NCI-H2227 treated with DMSO at 0.1 percent for 48 hours (cell line): ENCODE results near the gene CCDC14.
"Not testable (repeated sequence)": the region's sequence is repeated elsewhere in the genome, so short reads cannot be mapped to it uniquely, and the experiment has no call there.

Source experiments
- DNase-seq: peaks from one replicate; lab custom pipeline; 2025; lab: John Stamatoyannopoulos, UW

Gene CCDC14, protein sequence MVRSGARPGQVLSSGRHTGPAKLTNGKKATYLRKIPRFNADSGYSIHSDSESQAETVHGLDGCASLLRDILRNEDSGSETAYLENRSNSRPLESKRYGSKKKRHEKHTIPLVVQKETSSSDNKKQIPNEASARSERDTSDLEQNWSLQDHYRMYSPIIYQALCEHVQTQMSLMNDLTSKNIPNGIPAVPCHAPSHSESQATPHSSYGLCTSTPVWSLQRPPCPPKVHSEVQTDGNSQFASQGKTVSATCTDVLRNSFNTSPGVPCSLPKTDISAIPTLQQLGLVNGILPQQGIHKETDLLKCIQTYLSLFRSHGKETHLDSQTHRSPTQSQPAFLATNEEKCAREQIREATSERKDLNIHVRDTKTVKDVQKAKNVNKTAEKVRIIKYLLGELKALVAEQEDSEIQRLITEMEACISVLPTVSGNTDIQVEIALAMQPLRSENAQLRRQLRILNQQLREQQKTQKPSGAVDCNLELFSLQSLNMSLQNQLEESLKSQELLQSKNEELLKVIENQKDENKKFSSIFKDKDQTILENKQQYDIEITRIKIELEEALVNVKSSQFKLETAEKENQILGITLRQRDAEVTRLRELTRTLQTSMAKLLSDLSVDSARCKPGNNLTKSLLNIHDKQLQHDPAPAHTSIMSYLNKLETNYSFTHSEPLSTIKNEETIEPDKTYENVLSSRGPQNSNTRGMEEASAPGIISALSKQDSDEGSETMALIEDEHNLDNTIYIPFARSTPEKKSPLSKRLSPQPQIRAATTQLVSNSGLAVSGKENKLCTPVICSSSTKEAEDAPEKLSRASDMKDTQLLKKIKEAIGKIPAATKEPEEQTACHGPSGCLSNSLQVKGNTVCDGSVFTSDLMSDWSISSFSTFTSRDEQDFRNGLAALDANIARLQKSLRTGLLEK

DNA sequence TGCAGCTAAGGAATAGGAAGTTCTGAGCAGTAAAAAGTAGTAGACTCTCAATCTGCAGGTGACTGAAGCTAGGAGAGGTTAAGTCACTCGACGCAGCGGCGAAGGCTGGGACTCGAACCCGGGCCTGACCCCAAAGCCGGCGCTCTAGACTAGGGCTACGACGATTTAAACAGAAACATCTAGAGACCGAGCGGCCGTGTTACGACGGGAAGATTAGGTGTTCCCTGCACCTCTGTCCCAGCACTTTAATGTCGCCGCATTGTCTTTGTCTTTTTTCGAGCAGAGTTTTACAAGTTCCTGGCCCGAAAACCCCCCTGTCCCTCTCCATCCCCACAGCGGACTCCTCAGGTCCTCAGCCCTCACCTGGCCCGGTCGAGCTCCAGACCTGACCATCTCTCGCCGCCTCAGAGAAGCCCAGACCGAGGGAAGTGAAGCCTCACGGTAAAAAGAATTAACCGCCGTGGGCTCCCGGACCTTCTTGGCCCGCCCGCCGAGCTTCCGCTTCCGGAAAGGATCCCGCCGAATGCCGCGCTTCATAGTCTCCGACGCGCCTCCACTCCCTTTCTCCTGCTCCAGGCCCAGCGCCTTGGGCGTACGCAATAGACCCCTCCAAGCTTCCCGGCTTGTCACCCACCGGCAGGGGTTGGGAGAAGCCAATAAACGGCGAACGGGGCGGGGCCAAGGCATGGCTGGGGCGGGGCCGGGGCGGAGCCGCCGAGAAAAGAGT is at the start of gene CCDC14:
CCDC14 (minus strand) TSS at position 449 of the 727 bp plus-strand sequence; CDS start at position 393, 56 bp downstream.
- DNase-seq = peak; percentile 90

DNA sequence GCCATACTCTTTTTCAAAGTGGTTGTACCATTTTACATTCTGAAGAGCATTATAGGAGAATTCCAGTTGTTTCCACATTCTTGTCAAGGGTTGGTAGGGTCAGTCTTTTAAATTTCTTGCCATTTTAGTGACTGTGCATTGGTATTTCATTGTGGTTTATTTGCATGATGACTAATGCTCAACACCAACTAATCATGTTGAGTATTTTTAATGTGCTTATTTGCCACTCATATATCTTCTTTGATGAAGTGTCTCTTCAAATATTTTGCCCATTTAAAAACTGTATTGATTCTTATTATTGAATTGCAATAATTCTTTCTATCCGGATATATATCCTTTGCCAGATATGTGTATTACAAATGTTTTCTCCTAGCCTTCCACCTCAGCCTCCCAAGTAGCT is 47.3 kb upstream of the CCDC14 start:
- not testable (repeated sequence) for DNase-seq

DNA sequence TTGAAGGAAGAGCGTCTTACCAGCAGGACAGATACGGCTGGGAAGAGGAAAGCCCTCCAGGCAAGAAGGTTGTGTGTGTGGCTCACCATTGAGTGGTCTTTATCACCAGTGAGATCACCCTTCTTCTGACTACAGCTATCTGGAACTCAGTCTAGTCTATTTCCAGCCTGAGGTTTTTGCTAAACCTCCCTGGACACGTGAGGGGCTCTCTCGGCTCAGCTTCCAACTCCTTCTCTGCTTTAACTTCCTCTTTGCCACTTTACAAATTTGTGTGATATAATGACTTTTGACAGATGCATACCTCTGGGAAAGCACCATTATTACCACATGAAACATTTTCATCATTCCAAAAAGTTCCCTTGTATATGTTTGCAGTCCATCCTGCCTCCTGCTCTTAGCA is 46.2 kb upstream of the CCDC14 start:
- DNase-seq = no peak

DNA sequence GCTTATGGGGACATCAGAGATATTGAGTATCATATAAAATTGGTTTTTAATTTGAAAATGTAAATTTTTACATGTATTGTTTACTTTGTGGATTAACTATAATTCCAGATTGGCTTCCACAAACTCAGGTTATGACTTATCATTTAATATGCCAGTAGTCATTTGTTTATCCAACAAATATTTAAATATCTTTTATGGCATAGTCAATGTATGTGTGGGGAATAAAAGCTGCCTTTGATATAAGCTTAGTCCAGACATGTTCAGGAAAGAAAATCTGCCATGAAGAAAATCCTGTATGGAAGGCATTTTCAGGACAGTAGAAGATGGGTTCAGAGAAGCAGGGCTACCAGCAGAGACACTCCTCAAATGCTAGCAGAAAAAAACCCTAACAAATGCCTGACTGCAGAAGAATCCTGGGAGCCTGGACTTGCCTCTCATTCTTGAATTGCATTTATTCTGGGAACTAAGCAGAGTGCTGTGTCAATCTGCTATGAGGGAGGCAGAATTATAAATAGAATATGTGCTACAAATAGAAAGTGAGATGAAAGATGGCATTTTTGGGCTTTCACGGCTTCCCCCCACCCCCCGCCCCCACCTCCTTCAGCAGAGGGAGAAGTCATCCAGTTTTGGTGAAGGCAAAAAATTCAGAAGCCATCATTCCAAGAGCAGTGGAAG is 41.5 kb upstream of the CCDC14 start:
- DNase-seq = not testable (repeated sequence)

DNA sequence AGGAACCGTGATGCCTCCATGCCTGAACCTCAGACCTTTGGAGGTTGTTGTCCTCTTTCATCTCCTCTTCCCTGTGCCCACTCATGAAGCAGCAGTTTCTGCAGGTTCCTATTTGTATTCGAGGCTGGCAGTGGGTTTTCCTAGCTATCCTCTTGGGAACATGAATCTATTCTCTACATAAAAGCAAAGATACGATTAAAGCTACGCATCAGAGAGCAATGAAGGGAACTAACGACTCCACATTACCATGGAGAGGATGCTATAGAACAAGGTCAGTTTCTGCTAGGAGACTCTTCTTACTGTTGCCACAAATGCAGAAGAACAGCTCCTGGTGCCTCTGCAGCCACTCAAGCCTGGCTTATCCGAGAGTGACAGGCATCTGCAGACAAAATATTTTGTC is 40.3 kb upstream of the CCDC14 start:
- not testable (repeated sequence) for DNase-seq

DNA sequence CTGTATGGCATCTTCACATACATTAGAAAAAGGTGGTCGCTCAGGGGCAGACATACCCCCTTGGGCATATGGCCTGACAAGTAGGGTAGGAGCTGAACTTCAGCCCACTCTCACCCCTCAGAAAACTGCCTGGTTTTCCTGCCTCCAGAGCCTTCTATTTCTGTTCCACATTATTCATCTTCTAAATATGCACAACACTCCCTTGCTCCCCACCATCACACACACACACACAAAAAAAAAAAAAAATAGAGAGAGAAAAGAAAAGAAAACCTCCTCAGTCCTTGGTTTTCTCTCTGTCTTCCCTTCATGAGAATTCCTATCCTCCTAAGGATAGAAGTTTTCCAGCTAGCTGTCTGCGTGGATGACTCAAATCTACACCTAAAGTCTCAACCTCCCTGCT is 36.5 kb upstream of the CCDC14 start:
- DNase-seq = no peak

DNA sequence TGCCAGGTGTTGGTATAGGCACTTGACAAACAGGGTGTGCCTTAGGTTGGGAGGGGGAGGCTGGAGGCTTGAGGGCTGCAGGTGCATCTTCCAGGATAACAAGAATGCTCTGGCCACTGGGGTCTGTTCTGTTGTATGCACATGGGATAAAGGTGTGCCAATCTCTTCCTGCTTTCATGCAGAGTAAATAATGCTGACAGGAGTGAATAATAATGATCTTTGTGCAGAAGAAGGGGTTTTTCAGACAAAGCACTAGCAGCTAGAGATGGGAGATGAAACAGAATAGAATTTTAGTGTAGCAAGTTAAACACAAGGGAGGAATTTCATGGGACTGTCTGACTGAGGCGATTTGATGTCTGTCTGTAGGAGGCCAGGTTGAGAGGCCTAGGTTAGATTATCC is 32.8 kb upstream of the CCDC14 start:
- DNase-seq = no peak

DNA sequence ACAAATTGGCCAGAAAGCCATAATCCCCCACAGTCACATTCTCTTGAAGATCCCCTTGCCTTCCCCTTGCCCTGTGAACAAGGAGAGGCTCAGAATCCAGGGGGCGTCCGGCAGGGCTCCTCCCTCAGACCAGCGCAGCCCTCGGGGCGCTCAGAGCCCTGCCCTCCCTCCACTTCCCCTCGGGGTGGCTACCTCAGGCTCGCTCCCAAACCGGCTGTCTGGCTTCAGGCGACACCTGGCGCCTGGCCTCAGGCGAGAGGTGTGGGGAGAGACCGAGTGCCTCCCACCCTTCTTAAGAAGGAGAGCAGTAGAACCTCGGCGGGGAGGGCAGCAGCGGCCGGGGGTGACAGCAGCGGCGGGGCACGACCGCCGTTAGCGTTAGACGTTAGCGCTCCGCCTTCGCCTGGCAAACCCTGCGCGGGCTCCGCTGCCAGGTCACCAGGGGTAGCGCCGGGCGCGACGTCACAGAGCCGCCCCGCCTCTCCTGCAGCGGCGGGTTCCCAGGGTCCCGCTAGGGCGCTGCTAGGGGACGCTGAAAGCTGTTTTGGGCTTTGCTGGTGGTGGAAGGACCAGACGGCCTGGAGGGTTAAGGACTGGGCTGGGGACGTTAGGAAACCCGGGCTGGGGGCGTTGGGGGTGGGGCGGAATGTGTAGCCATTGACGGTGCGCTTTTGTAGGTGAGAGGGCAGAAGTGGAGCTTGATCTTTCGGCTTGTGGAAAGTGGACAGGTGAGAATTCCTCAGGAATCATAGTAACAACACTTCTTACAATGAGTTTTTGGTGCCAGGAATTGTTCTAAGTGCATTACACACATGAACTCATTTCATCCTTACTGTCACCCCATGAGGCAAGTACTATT is 30.9 kb upstream of the CCDC14 start, which contains the start of gene ROPN1:
ROPN1 (minus strand) TSS at position 395 of the 859 bp plus-strand sequence. CDS start 11,643 bp downstream, outside the sequence.
- DNase-seq = not testable (repeated sequence)

DNA sequence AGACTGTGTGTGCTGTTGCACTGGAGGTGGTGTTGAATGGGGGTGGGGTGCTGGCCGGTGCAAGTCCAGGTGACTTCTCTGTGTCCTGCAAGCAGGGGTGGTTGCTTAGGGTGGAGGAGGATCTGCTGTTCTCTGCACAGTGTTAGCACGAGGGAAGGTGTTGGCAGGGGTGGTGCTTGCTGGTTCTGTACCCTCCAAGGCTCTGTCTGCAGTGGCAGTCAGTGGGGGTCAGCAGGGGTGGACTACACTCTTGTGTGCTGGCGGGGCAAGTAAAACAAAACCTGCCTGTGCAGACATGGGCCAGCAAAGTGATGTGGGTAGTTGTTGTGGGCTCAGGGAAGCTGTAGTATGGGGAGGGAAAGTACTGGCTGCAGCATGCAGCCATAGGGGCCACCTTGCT is 25.4 kb upstream of the CCDC14 start:
- no peak for DNase-seq

DNA sequence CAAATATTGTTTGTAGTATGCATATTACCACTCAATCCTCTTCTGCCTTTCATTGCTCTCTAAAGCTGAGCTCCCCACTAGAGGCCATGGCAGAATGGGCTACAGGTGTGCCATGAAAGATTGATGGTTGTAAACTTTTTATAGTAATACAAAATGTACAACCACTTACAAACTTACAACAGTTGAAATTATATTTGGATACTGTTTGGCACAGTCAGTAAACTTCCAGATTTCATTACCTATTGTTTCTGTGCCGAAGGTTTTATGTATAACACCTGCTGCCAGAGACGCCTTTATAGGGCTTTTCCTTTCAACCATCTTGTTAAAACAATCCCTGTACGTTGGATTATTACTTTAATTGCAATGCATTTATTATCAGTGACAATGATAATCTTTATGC is 23.9 kb upstream of the CCDC14 start:
- no peak for DNase-seq

DNA sequence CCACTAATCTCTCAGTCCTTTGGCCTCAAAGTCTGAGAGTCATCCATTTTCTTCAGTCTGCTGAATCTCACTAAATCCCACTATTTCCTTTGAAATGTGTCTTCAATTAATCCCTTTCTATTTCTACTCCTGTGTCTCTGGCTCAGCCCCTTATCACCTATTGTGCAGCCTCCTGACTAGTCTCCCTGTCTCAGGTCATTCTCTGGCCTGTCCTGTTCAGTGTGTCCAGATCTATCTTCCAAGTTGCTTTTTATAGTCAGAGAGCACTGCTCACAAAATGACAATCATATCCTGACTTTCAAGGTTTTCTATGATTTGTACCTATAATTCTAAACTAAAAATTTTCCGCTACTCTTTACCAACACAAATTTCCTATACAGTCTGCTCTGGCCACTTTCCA is 23.3 kb upstream of the CCDC14 start:
- DNase-seq = no peak

DNA sequence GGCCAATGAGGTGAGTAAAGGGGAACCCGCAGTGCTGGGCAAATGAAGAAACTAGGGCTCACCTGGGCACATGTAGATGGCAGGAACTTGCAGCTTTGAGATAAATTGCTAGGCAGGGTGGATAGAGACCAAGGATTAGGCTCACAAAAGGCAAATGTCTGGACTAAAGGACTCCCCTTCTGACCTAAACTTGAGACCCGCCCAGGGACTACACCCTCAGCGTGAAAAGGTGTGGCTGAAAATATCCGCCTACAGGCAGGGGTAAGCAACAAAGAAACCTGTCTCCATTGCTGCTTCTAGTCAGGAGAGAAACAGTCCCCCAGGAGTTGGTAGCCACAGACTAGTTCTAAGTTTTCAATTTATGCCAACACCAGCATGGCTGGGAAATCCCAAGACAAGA is 20.3 kb upstream of the CCDC14 start:
- DNase-seq = not testable (repeated sequence)

DNA sequence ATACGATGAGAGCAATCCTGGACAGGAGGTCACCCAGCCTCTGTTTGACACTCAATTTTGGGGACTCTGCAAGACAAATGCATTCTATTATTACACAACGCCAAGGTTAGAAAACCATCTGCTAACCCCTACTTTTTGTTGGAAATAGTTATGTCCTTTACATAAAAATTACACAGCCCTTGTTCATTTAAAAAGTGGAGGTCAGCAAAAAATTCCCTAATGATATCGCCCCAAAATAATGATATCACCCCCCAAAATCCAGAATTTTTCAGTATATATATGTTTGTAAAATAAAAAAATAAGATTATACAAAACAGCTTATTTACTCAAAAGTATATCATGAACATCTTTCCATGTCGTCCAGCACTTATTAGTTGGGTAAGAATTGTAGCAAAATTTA is 19.5 kb upstream of the CCDC14 start:
- no peak for DNase-seq

DNA sequence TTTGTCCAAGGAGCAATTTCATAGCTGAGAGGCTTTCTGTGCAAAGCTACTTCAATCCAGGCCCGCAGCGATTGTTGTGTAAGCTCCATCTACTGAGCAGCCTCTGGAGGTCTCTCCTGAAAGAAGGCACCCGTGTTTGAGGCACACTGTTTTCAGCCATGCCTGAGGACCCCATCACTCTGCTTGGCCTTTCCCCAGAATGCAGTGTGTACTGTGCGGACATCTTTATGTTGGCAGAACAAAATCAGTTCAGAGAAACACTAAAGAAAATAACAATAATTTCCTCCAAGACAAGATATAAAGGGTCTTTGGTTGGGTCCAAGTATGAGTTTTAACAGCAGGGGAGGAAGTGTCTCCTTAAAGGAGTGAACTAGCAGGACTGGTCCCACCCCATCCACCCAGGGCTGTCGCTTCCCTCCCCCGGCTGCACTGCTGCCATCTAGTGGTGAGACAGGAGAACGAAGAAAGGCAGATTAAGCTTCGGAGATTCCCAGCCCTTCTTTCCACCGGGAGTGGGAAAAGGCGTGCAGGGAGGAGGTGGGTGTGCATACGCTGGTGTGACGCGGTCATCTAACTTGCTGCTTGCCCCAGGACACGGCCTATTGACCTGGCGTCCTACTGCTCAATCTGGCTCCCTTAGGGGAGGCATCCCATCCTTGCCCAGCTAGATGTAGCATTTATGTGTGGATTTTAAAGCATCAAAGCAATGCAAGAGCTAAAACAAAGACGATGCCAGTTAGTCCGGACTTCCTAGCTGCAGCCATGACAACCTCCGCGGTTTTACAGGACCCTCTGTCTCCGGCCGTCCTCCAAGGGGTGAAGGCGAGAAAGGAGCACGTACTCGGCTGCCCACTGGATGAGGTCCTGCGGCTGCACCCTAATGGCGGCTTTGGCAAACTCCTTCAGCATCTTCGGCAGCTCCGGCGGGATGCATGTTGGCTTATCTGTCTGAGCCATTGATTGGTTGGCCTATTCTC is 18.8 kb upstream of the CCDC14 start:
- DNase-seq = peak; percentile 55

DNA sequence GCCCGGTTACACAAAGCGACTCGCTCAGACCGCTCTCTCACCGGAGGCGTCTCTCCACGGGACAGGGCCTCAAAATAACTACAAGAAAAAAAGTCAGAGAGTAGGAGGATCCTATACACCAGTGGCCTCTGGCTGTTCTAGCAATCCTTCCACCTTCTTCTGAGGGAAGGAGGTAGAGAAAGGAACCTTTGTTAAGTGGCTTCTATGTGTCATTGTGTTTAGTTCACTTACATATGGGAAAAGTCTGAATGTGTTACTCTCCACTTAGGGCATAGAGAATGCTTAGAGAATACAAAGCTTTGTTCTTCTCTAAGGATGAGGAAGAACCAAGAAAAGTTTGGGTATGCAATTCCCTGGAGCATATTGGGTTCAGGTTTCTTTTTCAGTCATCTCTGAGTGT is 15.9 kb upstream of the CCDC14 start:
- DNase-seq = not testable (repeated sequence)

DNA sequence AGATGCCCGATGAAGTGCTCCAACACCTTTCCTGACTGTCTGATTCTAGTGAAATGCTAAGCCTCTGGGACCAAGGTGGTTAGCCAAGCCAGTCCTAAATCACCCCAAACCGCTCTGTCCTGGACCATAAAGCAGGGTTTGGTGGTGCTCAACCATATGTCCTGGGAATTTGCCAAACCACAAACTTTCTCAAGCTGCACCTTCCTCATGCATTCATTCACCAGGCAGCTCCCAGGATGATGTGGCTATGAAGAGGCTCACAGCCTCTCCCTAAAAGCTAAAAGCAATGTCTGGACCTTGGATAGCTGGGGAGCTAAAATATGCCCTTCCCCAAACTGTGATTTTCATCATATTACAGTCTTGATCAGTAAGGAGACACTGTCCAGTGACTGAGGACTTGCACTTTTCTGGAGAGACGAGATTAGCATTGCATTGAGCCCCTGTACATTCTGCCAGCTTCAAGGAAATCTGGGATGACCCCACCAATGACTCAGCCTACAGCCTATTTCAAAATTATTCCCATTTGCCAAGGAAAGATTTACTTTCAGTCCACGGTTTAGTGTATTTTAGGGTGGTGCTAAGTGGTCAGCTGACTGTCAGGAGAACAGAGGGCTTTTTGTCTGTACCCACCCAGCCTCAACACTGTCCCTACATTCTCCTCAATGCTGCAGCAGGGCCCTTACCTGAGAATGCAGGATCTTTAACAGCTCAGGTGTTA is 15.3 kb upstream of the CCDC14 start:
- DNase-seq = not testable (repeated sequence)

DNA sequence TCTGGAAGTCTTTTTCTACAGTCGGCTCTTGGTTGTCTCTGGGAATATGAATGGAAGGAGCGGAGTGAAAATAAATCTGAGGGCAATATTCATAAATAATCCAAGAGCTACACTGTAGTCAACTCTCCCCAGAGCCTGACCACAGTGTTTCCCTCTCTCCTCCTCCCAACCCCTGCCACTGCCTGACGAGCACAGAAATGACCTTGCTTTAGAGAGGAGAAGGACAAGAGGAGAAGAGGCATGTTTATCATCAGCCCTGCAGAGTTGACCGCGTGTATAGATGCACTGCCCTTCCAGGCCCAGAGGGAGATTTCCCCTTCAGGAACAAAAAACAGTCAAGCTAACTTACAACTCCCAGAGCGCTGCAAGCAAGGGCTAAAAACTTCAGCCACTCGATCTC is 14.0 kb upstream of the CCDC14 start:
- not testable (repeated sequence) for DNase-seq

DNA sequence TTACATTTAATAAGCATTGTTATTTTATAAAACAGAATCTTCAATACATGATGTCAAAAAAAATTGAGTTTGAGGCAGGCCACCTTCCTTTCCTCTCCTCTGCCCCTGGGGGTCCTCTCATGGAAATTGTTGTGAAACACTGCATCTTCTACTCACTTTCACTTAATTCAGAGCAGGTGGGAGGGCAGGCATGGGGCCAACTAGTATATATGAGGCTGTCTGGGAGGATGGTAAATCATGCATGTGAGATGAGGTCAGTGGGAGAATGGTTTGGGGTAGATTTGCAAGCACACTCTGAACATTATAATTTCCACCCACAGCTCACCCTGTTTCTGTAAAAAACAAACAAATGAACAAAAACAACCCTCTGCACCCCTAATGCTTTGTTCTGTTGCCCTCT is 10.4 kb upstream of the CCDC14 start:
- DNase-seq = no peak

DNA sequence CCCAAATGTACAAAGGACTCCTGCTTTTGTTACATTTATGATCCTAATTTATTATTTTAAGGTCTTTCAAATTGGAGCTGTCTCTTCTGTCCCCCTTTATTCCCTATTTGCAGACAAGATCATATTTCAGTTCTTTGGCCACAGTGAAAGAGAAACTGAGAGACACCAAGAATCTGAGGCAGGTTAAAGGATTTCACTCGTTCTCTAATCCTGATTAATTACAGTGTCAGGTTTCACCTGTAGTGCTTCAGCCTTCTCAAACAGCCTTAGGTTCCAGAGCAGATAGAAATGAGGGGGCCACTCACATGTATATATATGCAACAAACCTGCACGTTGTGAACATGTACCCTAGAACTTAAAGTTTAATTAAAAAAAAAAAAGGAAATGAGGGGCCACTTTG is 6.2 kb upstream of the CCDC14 start:
- not testable (repeated sequence) for DNase-seq
